Measurements from ENCODE around the gene SPAG5. TPM values are rescaled to one million over a fixed set of nuclear protein-coding genes. Genes with fewer than 3 reads are reported as not detected.
"Not testable (repeated sequence)": the region's sequence is repeated elsewhere in the genome, so short reads cannot be mapped to it uniquely, and the experiment has no call there.

SPAG5 gene
- total RNA-seq, 2 experiments from 2014 or later: 94.4 to 95.4 TPM

GRCh38 chr17:28615260-28615940 is 16.6 kb upstream of the SPAG5 start:
- CTCF ChIA-PET: interaction anchor here (1.0 kb wide), 1 partner anchor 65 kb away, joined by 3 read pairs; no protein-coding TSS in a partner anchor
- POLR2A ChIA-PET: no interaction called here

GRCh38 chr17:28613931-28614381 is 15.1 kb upstream of the SPAG5 start, which contains the start of gene RSKR:
RSKR (minus strand) TSS chr17:28614185; CDS start chr17:28614161, 24 bp downstream.
- ChIA-PET CTCF (interaction anchor here (1.5 to 2.5 kb wide), 3 partner anchors 20 to 121 kb away, joined by 3 to 6 read pairs (median 6); no protein-coding TSS in a partner anchor), POLR2A (no interaction called here)

- ChIA-PET CTCF (interaction anchor here (0.8 to 2.5 kb wide), 13 partner anchors 12 to 121 kb away, joined by 3 to 6 read pairs (median 3); partner anchors contain the start of gene PIGS), POLR2A (no interaction called here)
Observed at GRCh38 chr17:28612936-28613872, 14.4 kb upstream of the SPAG5 start.

GRCh38 chr17:28612531-28612930 is 13.7 kb upstream of the SPAG5 start:
- ChIA-PET POLR2A (no interaction called here), CTCF (interaction anchor here (0.8 to 2.5 kb wide), 13 partner anchors 12 to 120 kb away, joined by 3 to 6 read pairs (median 3); partner anchors contain the start of gene PIGS)

- CTCF ChIA-PET: interaction anchor here (0.7 kb wide), 2 partner anchors 14 to 16 kb away, joined by 3 read pairs; no protein-coding TSS in a partner anchor
Observed at GRCh38 chr17:28610376-28610775, 11.6 kb upstream of the SPAG5 start.

GRCh38 chr17:28604031-28604430 is 5.2 kb upstream of the SPAG5 start:
- CTCF ChIA-PET, POLR2A ChIA-PET: not testable (repeated sequence)

More at GRCh38 chr17:28610376-28610775, 11.6 kb upstream of the SPAG5 start:
- POLR2A ChIA-PET: no interaction called here

- ChIA-PET CTCF (interaction anchor here (0.8 to 1.6 kb wide), 6 partner anchors 13 to 210 kb away, joined by 3 to 9 read pairs (median 4); partner anchors contain the start of genes ALDOC and BLTP2), POLR2A (interaction anchor here (0.6 to 1.9 kb wide), 11 partner anchors 23 to 352 kb away, joined by 3 to 8 read pairs (median 5); partner anchors contain the start of genes ALDOC, BLTP2, PIGS and POLDIP2)
Observed at GRCh38 chr17:28599311-28600184, 723 bp upstream of the SPAG5 start.

GRCh38 chr17:28598389-28598788 is 436 bp downstream of the SPAG5 start:
- CTCF ChIA-PET: interaction anchor here (0.9 to 1.5 kb wide), 3 partner anchors 27 to 212 kb away, joined by 3 to 5 read pairs (median 4); partner anchors contain the start of gene PIGS

GRCh38 chr17:28597606-28598383 is 1.0 kb downstream of the SPAG5 start:
- ChIA-PET POLR2A (interaction anchor here (0.5 to 1.1 kb wide), 4 partner anchors 12 to 209 kb away, joined by 3 to 4 read pairs (median 4); partner anchors contain the start of gene PIGS), CTCF (interaction anchor here (1.4 kb wide), 1 partner anchor 27 kb away, joined by 4 read pairs; the partner anchor contains the start of gene PIGS)

More at GRCh38 chr17:28598389-28598788, 436 bp downstream of the SPAG5 start:
- POLR2A ChIA-PET: interaction anchor here (0.5 to 1.1 kb wide), 3 partner anchors 13 to 38 kb away, joined by 3 to 4 read pairs (median 3); partner anchors contain the start of gene PIGS

GRCh38 chr17:28592260-28592659 is 6.6 kb downstream of the SPAG5 start:
- POLR2A ChIA-PET: interaction anchor here (0.6 kb wide), 1 partner anchor 53 kb away, joined by 6 read pairs; no protein-coding TSS in a partner anchor
- CTCF ChIA-PET: no interaction called here

GRCh38 chr17:28585851-28586250 is 13.0 kb downstream of the SPAG5 start:
- POLR2A ChIA-PET: interaction anchor here (0.7 kb wide), 1 partner anchor 13 kb away, joined by 3 read pairs; the partner anchor contains the start of gene SPAG5
- CTCF ChIA-PET: no interaction called here

- ChIA-PET CTCF (interaction anchor here (0.5 kb wide), 1 partner anchor 66 kb away, joined by 3 read pairs; no protein-coding TSS in a partner anchor), POLR2A (interaction anchor here (0.6 kb wide), 1 partner anchor 45 kb away, joined by 3 read pairs; no protein-coding TSS in a partner anchor)
Observed at GRCh38 chr17:28584434-28584833, 14.4 kb downstream of the SPAG5 start.

- ChIA-PET POLR2A (no interaction called here), CTCF (no interaction called here)
Observed at GRCh38 chr17:28582513-28582912, 16.3 kb downstream of the SPAG5 start.

- ChIA-PET CTCF (interaction anchor here (1.0 to 1.5 kb wide), 2 partner anchors 9 to 82 kb away, joined by 3 read pairs; partner anchors contain the start of gene PIGS), POLR2A (no interaction called here)
Observed at GRCh38 chr17:28580959-28581358, 17.9 kb downstream of the SPAG5 start.

- CTCF ChIA-PET: interaction anchor here (1.4 to 1.7 kb wide), 2 partner anchors 31 to 33 kb away, joined by 6 read pairs; no protein-coding TSS in a partner anchor
- POLR2A ChIA-PET: interaction anchor here (0.9 kb wide), 1 partner anchor 12 kb away, joined by 3 read pairs; no protein-coding TSS in a partner anchor
Observed at GRCh38 chr17:28579526-28579925, 19.3 kb downstream of the SPAG5 start.

GRCh38 chr17:28578246-28579195 is 20.3 kb downstream of the SPAG5 start:
- ChIA-PET POLR2A (interaction anchor here (0.9 kb wide), 1 partner anchor 13 kb away, joined by 3 read pairs; no protein-coding TSS in a partner anchor), CTCF (interaction anchor here (1.3 to 1.7 kb wide), 3 partner anchors 21 to 34 kb away, joined by 3 to 6 read pairs (median 6); no protein-coding TSS in a partner anchor)
